BE2C (cell line): ENCODE data around the gene BRAT1. TPM values are rescaled to one million over a fixed set of nuclear protein-coding genes. Genes with fewer than 3 reads are reported as not detected.

Experiments used
- DNase-seq: peaks from one replicate; pipeline ENCODE4 v3.0.0-alpha.2; 2020
- H3K27me3 ChIP-seq: fragments of 250-450 bp; sonication (Bioruptor Pico); 2 replicates; pipeline ENCODE4 v1.5.1; 2020; ENCODE audit warnings: mild to moderate bottlenecking
- H3K36me3 ChIP-seq: fragments of 250-450 bp; sonication (Bioruptor Pico); 2 replicates; pipeline ENCODE4 v1.5.1; 2020; ENCODE audit warnings: mild to moderate bottlenecking
- H3K4me1 ChIP-seq: fragments of 250-450 bp; sonication (Bioruptor Pico); 2 replicates; pipeline ENCODE4 v1.5.1; 2020
- H3K4me3 ChIP-seq: 2 replicates; pipeline ENCODE4 v1.5.1; 2011; ENCODE audit warnings: low read depth, low read length
- H3K9me3 ChIP-seq: fragments of 250-450 bp; sonication (Bioruptor Pico); 2 replicates; pipeline ENCODE4 v1.5.1; 2020
- polyA plus RNA-seq: library from polyadenylated mRNA; unstranded; fragments of >200 nt; gene quantifications from one replicate; pipeline ENCODE4 v1.2.1, GENCODE V29; 2012; ENCODE audit warnings: low read depth, missing spikeins; ENCODE audit not compliant: insufficient read length, insufficient read depth
- TF ChIP-seq, protein P1 (sequence below): IDR thresholded peaks from 2 replicates; pipeline ENCODE4 v1.5.1; 2012; ENCODE audit warnings: mild to moderate bottlenecking, low read depth, low read length

Gene BRAT1
- polyA plus RNA-seq = 77.4 TPM

DNA sequence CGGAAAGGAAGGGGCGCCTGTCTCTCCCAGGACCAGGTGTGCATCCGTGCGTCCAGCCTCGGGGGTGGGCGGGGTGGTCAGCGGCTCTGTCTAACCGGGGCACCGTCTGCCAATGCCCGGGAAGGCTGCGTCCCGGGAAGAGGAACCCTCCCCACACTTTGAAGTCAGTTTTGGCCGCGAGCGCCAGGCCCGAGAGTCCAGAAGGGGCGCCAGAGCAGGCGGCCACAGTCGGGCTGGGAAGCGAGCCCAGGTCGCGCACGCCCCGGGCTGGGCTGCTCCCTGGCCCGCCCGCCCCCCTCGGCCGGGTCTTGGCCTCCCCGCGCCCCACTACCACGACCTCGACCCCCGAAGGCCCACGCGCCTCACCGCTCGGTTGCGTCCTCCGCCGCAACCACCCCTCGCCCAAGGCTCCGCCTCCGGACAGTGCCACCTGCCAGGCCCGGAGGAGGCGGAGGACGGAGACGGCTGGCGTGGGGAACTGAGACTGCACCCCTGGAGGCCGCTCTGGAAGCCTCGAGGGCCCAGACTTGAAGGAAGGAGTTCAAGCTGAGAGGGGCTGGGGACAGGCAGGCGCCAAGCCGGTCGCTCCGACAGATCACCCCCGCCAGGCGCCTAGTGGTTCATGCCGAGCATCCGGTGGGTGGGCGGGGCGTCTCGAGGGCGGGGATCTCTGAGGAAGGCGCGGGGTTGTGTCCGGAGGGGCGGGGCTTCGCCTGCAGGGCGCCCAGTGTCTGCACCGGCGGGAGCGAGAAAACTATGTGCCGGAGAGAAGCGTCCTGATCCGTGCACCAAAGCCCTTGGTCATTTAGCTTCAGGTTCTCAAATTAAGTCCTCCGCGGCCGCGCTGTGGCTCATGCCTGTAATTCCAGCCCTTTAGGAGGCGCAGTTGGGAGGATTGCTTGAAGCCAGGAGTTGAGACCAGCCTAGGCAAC is at the start of gene BRAT1:
BRAT1 (minus strand) TSS at position 404 of the 932 bp plus-strand sequence. CDS start 1,093 bp downstream, outside the sequence.
- Histone ChIP-seq H3K4me1 (no peaks in the 10 kb centered on the region), H3K4me3 (peak within 1 kb of the TSS; percentile 81), H3K27me3 (no peaks in the 10 kb centered on the region), H3K36me3 (peaks cover 6% of the 10 kb centered on the region), H3K9me3 (no peaks in the 10 kb centered on the region)
- peak; percentile 100 for DNase-seq
- TF ChIP-seq, protein P1, sequence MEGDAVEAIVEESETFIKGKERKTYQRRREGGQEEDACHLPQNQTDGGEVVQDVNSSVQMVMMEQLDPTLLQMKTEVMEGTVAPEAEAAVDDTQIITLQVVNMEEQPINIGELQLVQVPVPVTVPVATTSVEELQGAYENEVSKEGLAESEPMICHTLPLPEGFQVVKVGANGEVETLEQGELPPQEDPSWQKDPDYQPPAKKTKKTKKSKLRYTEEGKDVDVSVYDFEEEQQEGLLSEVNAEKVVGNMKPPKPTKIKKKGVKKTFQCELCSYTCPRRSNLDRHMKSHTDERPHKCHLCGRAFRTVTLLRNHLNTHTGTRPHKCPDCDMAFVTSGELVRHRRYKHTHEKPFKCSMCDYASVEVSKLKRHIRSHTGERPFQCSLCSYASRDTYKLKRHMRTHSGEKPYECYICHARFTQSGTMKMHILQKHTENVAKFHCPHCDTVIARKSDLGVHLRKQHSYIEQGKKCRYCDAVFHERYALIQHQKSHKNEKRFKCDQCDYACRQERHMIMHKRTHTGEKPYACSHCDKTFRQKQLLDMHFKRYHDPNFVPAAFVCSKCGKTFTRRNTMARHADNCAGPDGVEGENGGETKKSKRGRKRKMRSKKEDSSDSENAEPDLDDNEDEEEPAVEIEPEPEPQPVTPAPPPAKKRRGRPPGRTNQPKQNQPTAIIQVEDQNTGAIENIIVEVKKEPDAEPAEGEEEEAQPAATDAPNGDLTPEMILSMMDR = peak; percentile 42

- DNase-seq = no peak
- Histone ChIP-seq H3K36me3 (peaks cover 5% of the 10 kb centered on the region), H3K4me1 (peaks cover 16% of the 10 kb centered on the region), H3K9me3 (no peaks in the 10 kb centered on the region), H3K27me3 (no peaks in the 10 kb centered on the region), H3K4me3 (no peak overlapping the region)
- TF ChIP-seq, protein P1 = 0 out of 2 replicates have a peak, but pooled peaks have one; percentile 13
Observed at GRCh38 chr7:2604608-2605174, 49.4 kb upstream of the BRAT1 start.

DNA sequence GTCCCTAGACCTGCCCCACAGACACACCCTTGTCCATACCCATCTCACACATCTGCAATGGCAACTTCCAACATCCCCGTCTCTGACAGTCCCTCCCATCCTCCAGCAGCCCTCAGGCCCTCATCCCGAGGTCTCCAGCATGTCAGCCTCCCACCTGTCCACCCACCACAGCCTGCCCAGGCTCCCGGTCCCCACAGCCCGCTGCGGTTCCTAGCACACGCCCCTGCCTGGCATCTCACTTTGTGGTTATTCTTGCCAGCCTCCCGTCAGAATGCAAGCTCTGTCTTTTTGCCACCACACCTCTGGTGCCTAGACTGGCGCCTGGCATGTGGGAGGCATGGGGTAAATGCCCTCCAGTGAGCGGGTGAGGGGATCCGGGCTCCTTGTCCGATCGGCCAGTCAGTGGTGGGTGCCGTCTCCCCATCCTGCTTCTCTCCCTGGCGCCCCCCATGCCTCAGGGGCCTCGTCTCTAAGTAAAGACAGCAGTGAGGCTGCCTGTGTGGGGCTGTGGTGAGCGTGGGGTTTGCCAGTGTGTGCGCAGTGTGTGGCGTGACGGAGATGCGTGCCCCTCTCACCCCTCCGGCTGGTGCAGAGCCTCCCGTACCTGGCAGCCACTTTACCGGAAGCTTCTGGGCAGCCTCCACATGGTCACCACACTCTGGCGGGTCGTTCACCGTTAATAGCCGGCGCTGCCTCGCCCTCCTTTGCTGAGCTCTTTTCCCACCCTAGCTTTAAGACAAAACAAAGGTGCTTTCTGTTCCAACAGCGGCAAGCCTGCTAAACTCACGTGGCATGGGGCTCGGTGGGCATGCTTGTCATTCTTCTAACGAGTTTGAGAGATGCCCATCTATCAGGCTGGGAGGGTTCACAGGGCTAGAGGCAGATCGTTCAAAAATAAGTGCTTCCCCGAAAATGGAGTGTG is 48.0 kb upstream of the BRAT1 start:
- Histone ChIP-seq H3K4me1 (peaks cover 16% of the 10 kb centered on the region), H3K4me3 (no peak overlapping the region), H3K36me3 (peaks cover 14% of the 10 kb centered on the region), H3K9me3 (no peaks in the 10 kb centered on the region), H3K27me3 (no peaks in the 10 kb centered on the region)
- DNase-seq = no peak
- TF ChIP-seq, protein P1 = no peak

DNA sequence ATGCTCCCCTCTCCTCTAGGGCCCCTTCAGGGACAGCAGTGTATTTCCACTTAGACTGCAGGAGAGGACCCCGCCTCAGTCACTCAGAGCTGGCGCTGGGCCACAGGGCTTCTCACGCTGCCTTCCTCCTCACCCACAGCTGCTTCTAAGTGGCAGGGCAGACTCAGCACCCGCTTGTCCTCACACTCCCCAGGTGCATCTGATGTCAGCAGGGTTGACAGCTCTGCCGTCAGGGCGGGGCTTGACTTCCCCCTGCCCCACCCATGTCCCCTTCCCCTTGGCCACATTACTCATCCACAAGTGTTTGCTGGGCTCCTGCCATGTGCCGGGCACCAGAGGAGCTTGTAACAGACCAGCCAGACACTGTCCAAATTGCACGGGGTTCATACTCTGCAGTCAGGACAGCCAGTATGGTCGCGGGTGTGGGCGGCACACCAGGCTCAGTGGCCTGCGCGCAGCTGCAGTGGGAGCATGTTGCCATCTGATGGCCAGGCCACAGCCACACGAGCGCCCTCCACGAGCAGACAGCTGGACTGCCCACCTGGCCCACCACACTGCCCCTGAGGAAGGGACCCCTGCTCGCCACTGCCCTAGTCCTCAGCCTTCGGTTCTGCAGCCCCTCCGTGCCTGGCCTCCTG is 47.2 kb upstream of the BRAT1 start:
- TF ChIP-seq, protein P1 = no peak
- peak; percentile 47 for DNase-seq
- Histone ChIP-seq H3K27me3 (no peaks in the 10 kb centered on the region), H3K4me3 (no peak overlapping the region), H3K36me3 (peaks cover 15% of the 10 kb centered on the region), H3K9me3 (no peaks in the 10 kb centered on the region), H3K4me1 (peaks cover 16% of the 10 kb centered on the region)

GRCh38 chr7:2601907-2602306 is 46.6 kb upstream of the BRAT1 start:
- TF ChIP-seq, protein P1 = no peak
- no peak overlapping the region for H3K4me3 ChIP-seq
- H3K9me3 ChIP-seq = no peaks in the 10 kb centered on the region
- DNase-seq = no peak
- H3K36me3 ChIP-seq = peaks cover 15% of the 10 kb centered on the region
- no peaks in the 10 kb centered on the region for H3K27me3 ChIP-seq
- peaks cover 12% of the 10 kb centered on the region for H3K4me1 ChIP-seq
